ENCODE data around the gene GNA14.

DNA sequence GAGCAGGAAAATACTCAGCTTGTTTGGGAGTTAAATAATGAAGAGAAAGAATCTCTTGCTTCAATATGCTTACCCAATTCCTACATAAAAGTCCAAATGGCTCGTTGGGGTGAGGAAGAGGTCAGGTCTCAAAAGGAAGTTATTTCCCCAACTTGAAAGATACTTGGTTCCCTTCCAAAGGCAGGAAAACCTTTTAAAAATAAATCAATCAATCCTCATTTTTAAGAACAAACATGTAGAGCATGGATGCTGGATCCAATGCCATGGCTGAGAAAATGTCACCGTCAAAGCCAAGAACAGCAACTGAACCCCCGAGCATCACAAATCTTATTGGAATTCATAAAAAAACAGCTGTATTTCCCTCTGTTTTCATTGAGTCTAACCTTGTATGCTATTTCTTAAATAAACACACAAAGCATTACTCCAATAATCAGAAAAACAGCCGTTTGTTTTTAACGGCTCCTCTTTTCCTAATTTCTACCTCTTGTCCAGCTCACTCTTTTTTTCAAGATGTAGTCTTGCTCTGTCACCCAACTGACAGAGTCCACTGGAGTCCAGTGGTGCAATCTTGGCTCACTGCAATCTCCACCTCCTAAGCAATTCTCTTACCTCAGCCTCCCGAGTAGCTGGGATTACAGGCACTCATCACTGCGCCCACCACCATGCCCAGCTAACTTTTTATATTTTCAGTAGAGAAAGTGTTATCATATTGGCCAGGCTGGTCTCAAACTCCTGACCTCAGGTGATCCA, 140.7 kb downstream of the GNA14 start:
- TF ChIP-seq POLR2A (IDR thresholded peaks at IDR 0.05), result no peak
- TF ChIP-seq, protein P1, sequence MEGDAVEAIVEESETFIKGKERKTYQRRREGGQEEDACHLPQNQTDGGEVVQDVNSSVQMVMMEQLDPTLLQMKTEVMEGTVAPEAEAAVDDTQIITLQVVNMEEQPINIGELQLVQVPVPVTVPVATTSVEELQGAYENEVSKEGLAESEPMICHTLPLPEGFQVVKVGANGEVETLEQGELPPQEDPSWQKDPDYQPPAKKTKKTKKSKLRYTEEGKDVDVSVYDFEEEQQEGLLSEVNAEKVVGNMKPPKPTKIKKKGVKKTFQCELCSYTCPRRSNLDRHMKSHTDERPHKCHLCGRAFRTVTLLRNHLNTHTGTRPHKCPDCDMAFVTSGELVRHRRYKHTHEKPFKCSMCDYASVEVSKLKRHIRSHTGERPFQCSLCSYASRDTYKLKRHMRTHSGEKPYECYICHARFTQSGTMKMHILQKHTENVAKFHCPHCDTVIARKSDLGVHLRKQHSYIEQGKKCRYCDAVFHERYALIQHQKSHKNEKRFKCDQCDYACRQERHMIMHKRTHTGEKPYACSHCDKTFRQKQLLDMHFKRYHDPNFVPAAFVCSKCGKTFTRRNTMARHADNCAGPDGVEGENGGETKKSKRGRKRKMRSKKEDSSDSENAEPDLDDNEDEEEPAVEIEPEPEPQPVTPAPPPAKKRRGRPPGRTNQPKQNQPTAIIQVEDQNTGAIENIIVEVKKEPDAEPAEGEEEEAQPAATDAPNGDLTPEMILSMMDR (IDR thresholded peaks at IDR 0.05), result no peak

Measured in lower leg skin (tissue), 3 donors.